HepG2 (cell line): Measurements from ENCODE around the gene SKIC2. TPM values are rescaled to one million over a fixed set of nuclear protein-coding genes. Genes with fewer than 3 reads are reported as not detected.

ENCODE experiments used
- CREB1 ChIP-seq, 2 experiments: fragments of 450-650 bp in 1 of 2; IDR thresholded peaks; 2 replicates each; pipeline ENCODE4 v1.6.1; 2016 to 2017; ENCODE audit warnings: control low read depth in 1 of 2, mild to moderate bottlenecking in 1 of 2, missing compliant biosample characterization in 1 of 2, missing genetic modification characterization in 1 of 2
- DR1 ChIP-seq: sonication (generic); formaldehyde crosslinking; IDR thresholded peaks from 2 replicates; pipeline ENCODE4 v1.8.0; 2021; ENCODE audit warnings: mild to moderate bottlenecking, missing genetic modification reagents, inconsistent platforms
- FOXC1 ChIP-seq: sonication (generic); formaldehyde crosslinking; IDR thresholded peaks from 2 replicates; pipeline ENCODE4 v1.8.0; 2022; ENCODE audit warnings: mild to moderate bottlenecking, missing genetic modification reagents, borderline replicate concordance
- HIC2 ChIP-seq: sonication (generic); formaldehyde crosslinking; IDR thresholded peaks from 2 replicates; pipeline ENCODE4 v1.9.0; 2022; ENCODE audit warnings: low read depth, missing genetic modification reagents
- MED8 ChIP-seq: sonication (generic); formaldehyde crosslinking; IDR thresholded peaks from 2 replicates; pipeline ENCODE4 v1.8.1; 2023; ENCODE audit warnings: mild to moderate bottlenecking, missing genetic modification reagents; ENCODE audit not compliant: insufficient replicate concordance
- MTF2 ChIP-seq: sonication (generic); formaldehyde crosslinking; IDR thresholded peaks from 2 replicates; pipeline ENCODE4 v1.5.0; 2020; ENCODE audit warnings: missing genetic modification reagents, borderline replicate concordance
- TOPORS ChIP-seq: sonication (generic); formaldehyde crosslinking; IDR thresholded peaks from 2 replicates; pipeline ENCODE4 v1.8.0; 2023; ENCODE audit warnings: mild to moderate bottlenecking, missing genetic modification reagents
- ZNF296 ChIP-seq: sonication (generic); formaldehyde crosslinking; conservative IDR thresholded peaks from 2 replicates; pipeline ENCODE4 v1.5.0; 2020; ENCODE audit warnings: mild to moderate bottlenecking, missing genetic modification reagents
- ZNF451 ChIP-seq: sonication (generic); formaldehyde crosslinking; IDR thresholded peaks from 2 replicates; pipeline ENCODE4 v1.5.0; 2020; ENCODE audit warnings: mild to moderate bottlenecking, missing genetic modification reagents
- ZNF549 ChIP-seq: sonication (generic); formaldehyde crosslinking; IDR thresholded peaks from 2 replicates; pipeline ENCODE4 v1.5.0; 2020; ENCODE audit warnings: missing genetic modification reagents
- polyA plus RNA-seq, 8 experiments: library from polyadenylated mRNA; depleted of rRNA in 3 of 8; stranded (reverse) in 7 of 8; unstranded in 1 of 8; fragments of >200 nt; fragmentation: Illumina TruSeq in 4 of 8; extraction: Trizol in 4 of 8; gene quantifications; 2 replicates each; pipeline versions ENCODE4 v1.2.1 to v1.2.3, GENCODE V29; 2011 to 2016; ENCODE audit warnings: low read depth in 4 of 8, missing spikeins in 1 of 8, mixed read lengths in 1 of 8; ENCODE audit not compliant: insufficient read depth in 1 of 8
- total RNA-seq, 5 experiments: library from RNA; depleted of rRNA; stranded (reverse); fragments of >200 nt; fragmentation: Illumina TruSeq; extraction: Trizol; gene quantifications; 2 replicates each; pipeline ENCODE4 v1.2.3, GENCODE V29; 2016; ENCODE audit warnings: low read depth in 1 of 5
- TF ChIP-seq, protein P1 (sequence below), 2 experiments: sonication (generic) in 1 of 2; formaldehyde crosslinking in 1 of 2; IDR thresholded peaks; 2 replicates each; pipeline versions ENCODE4 v1.4.0 to v1.6.1; 2018 to 2020; ENCODE audit warnings: missing genetic modification reagents in 2 of 2, borderline replicate concordance in 1 of 2, low read depth in 1 of 2, mild to moderate bottlenecking in 1 of 2, missing biosample characterization in 1 of 2
- TF ChIP-seq, protein P2 (sequence below), 2 experiments: sonication (generic) in 1 of 2; formaldehyde crosslinking in 1 of 2; IDR thresholded peaks; 2 replicates each; pipeline versions ENCODE4 v1.4.0 to v1.6.1; 2016 to 2020; ENCODE audit warnings: borderline replicate concordance in 1 of 2, low read depth in 1 of 2, mild to moderate bottlenecking in 1 of 2, missing genetic modification reagents in 1 of 2
- TF ChIP-seq, protein P3 (sequence below): sonication (generic); formaldehyde crosslinking; IDR thresholded peaks from 2 replicates; pipeline ENCODE4 v1.5.0; 2020; ENCODE audit warnings: mild to moderate bottlenecking, missing genetic modification reagents
- TF ChIP-seq, protein P4 (sequence below): sonication (generic); formaldehyde crosslinking; IDR thresholded peaks from 2 replicates; pipeline ENCODE4 v1.8.0; 2022; ENCODE audit warnings: mild to moderate bottlenecking, missing genetic modification reagents; ENCODE audit not compliant: insufficient replicate concordance

The SKIC2 gene
- total and polyA plus RNA-seq, 2 of the 13 experiments (the other 11 are each of a cell fraction or from before 2014, with no cell fraction given): 67.1 to 68.4 TPM

GRCh38 chr6:31971279-31971992, 12.5 kb downstream of the SKIC2 start (continued):
- TF ChIP-seq, protein P1, sequence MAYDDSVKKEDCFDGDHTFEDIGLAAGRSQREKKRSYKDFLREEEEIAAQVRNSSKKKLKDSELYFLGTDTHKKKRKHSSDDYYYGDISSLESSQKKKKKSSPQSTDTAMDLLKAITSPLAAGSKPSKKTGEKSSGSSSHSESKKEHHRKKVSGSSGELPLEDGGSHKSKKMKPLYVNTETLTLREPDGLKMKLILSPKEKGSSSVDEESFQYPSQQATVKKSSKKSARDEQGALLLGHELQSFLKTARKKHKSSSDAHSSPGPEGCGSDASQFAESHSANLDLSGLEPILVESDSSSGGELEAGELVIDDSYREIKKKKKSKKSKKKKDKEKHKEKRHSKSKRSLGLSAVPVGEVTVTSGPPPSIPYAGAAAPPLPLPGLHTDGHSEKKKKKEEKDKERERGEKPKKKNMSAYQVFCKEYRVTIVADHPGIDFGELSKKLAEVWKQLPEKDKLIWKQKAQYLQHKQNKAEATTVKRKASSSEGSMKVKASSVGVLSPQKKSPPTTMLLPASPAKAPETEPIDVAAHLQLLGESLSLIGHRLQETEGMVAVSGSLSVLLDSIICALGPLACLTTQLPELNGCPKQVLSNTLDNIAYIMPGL (CRISPR knock-in tag; IDR thresholded peaks at IDR 0.05; ENCODE audit: borderline replicate concordance in 1 of 2, low read depth in 1 of 2): no peak
- no peak for TF ChIP-seq ZNF451 (CRISPR knock-in tag)
- TF ChIP-seq, protein P2, sequence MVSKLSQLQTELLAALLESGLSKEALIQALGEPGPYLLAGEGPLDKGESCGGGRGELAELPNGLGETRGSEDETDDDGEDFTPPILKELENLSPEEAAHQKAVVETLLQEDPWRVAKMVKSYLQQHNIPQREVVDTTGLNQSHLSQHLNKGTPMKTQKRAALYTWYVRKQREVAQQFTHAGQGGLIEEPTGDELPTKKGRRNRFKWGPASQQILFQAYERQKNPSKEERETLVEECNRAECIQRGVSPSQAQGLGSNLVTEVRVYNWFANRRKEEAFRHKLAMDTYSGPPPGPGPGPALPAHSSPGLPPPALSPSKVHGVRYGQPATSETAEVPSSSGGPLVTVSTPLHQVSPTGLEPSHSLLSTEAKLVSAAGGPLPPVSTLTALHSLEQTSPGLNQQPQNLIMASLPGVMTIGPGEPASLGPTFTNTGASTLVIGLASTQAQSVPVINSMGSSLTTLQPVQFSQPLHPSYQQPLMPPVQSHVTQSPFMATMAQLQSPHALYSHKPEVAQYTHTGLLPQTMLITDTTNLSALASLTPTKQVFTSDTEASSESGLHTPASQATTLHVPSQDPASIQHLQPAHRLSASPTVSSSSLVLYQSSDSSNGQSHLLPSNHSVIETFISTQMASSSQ (IDR thresholded peaks at IDR 0.05; ENCODE audit: low read depth): no peak
- TF ChIP-seq, protein P2 (CRISPR knock-in tag; IDR thresholded peaks at IDR 0.05; ENCODE audit: borderline replicate concordance): no peak
- no peak for TF ChIP-seq MED8 (CRISPR knock-in tag)
- TF ChIP-seq FOXC1: no peak
- TF ChIP-seq DR1 (CRISPR knock-in tag): no peak
- no peak for TF ChIP-seq MTF2 (CRISPR knock-in tag)
- no peak for TF ChIP-seq TOPORS
- no peak for TF ChIP-seq CREB1 (IDR thresholded peaks at IDR 0.05)
- no peak for TF ChIP-seq CREB1 (CRISPR knock-in tag; IDR thresholded peaks at IDR 0.05)
- TF ChIP-seq, protein P3, sequence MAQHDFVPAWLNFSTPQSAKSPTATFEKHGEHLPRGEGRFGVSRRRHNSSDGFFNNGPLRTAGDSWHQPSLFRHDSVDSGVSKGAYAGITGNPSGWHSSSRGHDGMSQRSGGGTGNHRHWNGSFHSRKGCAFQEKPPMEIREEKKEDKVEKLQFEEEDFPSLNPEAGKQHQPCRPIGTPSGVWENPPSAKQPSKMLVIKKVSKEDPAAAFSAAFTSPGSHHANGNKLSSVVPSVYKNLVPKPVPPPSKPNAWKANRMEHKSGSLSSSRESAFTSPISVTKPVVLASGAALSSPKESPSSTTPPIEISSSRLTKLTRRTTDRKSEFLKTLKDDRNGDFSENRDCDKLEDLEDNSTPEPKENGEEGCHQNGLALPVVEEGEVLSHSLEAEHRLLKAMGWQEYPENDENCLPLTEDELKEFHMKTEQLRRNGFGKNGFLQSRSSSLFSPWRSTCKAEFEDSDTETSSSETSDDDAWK: no peak
- no peak for TF ChIP-seq ZNF549 (CRISPR knock-in tag)
- TF ChIP-seq, protein P4, sequence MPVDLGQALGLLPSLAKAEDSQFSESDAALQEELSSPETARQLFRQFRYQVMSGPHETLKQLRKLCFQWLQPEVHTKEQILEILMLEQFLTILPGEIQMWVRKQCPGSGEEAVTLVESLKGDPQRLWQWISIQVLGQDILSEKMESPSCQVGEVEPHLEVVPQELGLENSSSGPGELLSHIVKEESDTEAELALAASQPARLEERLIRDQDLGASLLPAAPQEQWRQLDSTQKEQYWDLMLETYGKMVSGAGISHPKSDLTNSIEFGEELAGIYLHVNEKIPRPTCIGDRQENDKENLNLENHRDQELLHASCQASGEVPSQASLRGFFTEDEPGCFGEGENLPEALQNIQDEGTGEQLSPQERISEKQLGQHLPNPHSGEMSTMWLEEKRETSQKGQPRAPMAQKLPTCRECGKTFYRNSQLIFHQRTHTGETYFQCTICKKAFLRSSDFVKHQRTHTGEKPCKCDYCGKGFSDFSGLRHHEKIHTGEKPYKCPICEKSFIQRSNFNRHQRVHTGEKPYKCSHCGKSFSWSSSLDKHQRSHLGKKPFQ (CRISPR knock-in tag): no peak
- no peak for TF ChIP-seq HIC2
- TF ChIP-seq ZNF296: peak; percentile 72
